GM04504 (cell line): Measurements from ENCODE around the gene CFAP298.
A peak's percentile ranks its signal among the peaks of the same experiment; 100 is the strongest.
"Not testable (repeated sequence)": the region's sequence is repeated elsewhere in the genome, so short reads cannot be mapped to it uniquely, and the experiment has no call there.

Experiments used
- DNase-seq: peaks from one replicate; pipeline ENCODE4 v3.0.0-alpha.2; 2012; ENCODE audit warnings: low read depth

The CFAP298 gene

DNA sequence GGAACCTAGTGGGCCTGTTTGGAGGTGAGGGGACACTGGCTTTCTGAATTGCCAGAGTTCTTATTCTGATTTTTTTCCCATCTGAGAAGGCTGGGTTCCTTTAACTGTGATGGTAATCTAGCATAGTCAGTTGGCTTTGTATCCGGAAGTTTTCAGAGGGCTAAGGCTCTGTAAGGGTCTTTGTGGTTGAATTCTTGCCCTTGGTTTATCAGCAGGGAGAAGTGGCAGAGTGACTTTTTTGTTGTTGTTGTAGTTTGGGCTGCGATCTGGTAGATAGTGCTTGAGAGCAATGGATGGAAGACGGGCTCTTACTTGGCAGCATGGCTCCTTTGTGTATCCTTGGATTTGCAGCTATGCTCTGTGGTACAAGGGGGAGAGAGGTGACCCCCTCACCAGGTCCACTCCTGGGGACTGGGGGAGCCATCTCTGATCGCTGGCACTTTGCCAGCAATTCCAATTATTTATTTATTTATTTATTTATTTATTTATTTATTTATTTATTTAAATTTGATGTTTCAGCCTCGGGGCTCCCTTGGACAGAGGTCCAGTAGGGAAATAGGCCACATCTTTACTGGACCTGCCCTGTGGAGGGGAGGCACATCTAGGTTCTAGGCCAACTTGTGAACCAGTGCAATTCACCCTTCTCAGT lies 45.3 kb downstream of the CFAP298 start:
- no peak for DNase-seq

DNA sequence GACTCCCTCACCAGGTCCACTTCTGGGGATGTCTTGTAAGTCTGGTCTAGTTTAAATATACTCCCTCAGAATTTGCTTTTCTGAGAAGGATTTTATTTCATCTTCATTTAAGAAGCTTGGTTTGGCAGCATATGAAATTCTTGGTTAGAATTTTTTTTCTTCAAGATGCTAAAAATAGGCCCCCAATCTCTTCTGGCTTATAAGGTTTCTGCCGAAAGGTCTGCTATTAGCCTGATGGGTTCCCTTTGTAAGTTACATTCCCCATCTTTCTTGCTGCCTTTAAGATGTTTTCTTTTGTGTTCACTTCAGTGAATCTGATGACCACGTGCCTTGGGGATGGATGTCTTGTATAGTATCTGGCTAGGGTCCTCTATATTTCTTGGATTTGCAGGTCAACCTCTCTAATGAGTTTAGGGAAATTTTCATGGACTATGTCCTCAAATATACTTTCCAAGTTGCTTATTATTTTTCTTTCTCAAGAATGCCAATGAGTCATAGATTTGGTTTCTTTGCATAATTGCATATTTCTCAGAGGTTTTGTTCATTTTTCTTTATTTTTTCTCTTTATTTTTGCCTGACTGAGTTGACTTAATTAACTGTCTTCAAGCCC lies 46.2 kb downstream of the CFAP298 start:
- DNase-seq: no peak

DNA sequence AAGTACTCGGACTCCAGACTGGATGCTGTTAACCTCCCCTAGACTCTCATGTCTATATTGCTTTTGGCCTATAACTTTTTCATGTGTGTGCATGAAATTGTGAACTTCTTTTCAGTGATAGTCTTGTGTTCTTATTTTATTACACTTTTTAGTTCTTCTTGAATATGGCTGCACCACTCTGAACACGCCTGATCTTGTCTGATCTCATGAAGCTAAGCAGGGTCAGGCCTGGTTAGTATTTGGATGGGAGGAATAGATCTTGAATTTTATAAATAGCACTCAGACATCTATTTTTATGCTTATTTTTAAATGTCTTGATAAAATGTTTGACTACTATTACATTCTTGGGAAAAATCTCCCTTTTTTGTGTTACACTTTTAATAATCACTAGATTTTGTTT lies 49.3 kb downstream of the CFAP298 start:
- no peak for DNase-seq

DNA sequence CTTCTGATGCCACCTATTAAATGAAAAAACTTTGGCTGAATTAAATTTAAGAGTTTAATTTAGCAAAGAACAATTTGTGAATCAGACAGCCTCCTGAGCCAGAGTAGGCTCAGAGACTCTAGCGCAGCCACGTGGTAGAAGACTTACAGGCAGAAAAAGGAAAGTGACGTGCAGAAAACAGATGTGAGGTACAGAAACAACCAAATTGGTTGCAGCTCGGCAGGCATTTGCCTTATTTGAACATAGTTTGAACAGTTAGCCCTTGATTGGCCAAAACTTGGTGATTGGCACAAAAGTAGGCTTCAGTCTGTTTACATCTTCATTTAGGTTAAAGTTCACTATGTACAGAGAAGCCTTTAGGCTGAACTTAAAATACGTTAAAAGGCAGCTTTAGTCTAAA lies 49.8 kb downstream of the CFAP298 start:
- peak; percentile 80 for DNase-seq

DNA sequence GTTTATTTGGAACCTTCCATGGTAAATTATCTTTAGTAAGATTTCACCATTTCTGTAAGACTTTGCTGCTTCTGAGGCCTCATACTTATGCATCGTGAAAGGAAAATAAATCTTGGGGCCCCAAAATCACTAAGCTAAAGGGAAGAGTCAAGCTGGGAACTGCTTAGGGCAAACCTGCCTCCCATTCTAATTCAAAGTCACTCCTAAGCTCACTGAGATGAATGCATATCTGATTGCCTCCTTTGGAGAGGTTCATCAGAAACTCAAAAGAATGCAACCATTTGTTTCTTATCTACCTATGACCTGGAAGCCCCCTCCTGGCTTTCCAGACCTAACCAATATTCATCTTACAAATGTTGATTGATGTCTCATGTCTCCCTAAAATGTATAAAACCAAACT lies 50.7 kb downstream of the CFAP298 start:
- DNase-seq: not testable (repeated sequence)

DNA sequence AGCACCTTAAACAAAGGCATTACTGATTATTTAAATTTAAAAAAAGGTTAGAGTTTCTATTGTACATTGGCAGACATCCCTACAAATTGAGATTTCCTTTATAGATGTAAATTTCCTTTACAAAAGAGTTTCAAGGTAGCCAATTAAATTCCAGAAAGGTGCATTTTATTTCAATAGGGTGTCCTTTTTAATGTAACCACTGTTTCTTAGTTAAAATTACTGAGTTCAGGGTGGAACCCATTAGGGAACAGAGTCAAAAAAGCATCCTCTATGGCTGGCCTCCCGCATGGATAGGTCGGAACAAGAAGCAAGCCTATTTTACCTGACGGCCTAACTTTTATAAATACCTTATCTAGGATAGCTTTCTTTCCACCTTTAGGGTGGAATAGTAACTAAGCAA lies 51.3 kb downstream of the CFAP298 start:
- no peak for DNase-seq

DNA sequence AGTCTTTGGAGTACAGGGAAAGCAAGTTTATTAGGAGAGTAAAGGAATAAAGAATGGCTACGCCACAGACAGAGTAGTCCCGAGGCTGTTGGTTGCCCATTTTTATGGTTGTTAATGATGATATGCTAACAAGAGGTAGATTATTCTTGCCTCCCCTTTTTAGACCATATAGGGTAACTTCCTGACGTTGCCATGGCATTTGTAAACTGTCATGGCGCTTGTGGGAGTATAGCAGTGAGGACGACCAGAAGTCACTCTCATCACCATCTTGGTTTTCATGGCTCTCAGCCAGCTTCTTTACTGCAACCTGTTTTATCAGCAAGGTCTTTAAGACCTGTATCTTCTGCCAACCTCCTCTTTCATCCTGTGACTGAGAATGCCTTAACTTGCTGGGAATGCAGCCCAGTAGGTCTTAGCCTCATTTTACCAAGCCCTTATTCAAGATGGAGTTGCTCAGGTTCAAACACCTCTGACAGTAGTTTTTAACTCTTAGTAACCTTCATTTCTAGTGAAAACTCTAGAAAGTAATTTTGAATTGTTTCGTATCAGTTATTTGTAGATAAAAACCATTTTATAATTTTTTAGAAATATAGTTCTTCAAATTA lies 53.1 kb downstream of the CFAP298 start:
- DNase-seq: no peak

DNA sequence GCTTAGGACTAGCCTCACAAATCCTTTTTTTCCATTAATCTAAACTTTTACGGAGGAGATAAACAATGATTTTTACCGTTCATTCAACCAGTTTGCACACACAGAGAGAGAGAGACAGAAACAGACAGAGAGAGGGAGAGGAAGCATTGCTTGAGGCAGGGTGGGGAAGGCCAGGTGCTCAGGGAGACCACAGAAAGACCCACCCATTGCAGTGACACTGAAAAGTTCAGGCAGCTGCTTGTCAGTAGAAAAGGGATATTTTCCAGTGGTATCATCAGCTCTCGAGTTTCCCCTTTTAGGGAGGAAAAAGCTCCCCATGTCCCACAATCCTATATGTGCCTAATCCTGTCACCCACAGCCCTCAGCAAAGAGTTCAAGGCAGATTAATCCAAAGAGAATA lies 54.1 kb downstream of the CFAP298 start:
- no peak for DNase-seq

DNA sequence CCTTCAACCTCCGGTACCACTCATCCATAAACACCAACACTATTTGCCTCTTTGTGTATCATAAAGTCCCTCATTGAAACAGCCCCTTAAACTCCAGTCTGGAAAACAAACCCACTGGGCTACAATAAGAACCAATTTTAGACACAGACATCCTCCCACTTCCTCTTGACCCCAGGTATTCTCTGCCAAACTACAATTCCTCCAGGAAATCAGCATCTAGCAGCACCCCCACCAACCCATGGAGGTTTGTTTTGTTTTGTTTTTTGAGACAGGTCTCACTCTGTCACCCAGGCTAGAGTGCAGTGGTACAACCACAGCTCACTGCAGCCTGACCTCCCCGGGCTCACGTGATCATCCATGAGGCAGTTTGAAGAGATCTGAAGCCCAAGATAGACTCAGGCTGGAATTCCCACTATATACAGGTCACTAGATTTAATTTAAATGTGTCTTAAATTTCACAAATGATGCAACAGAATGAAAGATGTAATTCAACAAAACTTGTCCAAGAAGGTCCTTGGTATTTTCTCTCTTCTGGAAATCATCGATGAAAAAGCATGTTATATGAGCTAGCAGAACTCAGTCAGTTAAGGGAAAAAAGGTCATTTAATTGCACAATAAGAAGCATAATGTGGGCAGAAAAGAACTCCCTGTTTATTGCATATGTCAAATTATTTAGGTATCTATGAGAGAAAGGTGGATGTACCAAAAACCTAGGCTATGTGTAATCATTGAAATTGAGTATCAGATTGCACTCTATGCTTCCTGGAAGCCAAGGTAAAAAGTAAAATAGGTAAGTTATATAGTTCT lies 57.1 kb downstream of the CFAP298 start:
- no peak for DNase-seq

DNA sequence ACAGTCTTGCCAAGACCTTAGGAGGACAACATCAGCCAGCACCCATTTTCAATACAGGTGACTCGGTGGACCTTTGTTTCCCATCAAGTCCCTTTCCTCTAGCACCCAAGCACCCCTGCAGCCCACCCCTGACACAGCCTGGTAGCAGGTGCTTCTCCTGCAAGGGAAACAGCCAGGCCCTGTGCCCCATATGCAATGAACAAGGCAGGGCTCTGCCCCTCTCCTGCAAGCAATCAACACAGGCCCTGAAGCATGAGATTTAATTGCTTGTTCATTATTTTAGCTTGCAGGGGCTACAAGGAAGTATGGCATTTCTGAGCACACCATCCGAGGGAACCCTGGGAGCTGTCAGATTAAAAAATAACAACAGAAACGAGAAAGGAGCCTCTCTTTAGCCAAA lies 62.3 kb downstream of the CFAP298 start:
- no peak for DNase-seq

DNA sequence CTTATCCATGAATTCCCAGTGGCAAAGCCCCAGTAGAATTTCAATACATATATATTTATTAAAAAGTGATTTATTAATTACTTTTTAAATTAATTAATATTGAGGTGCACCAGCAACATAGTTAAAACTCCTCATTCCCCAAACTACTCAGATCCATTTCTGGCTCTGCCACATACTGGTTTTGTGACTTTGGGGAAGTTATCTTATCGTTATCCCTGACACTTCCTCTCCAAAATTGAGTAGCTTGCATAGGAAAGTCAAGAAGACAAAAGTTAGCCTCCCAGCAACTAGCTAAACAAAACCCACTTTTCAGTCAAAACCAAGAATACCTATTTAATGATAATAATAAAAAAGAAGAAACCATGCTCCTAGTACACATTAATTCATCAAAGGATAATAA lies 62.7 kb downstream of the CFAP298 start:
- no peak for DNase-seq
